Peyer's patch (tissue), 4 donors: Measurements from ENCODE around the gene RPL19. TPM values are rescaled to one million over a fixed set of nuclear protein-coding genes. Genes with fewer than 3 reads are reported as not detected.

ENCODE experiments used
- DNase-seq, 3 donors: peaks; one replicate each; pipeline ENCODE4 v3.0.0-alpha.2; 2017 to 2019
- H3K27ac ChIP-seq, 4 donors: fragments of 200-600 bp; sonication (generic); one replicate each; pipeline ENCODE4 v1.5.1; 2016 to 2019
- H3K27me3 ChIP-seq, 2 donors: fragments of 200-600 bp; sonication (generic); one replicate each; pipeline ENCODE4 v1.5.1; 2019
- H3K36me3 ChIP-seq, 3 donors: fragments of 200-600 bp; sonication (generic); one replicate each; pipeline ENCODE4 v1.5.1; 2016 to 2019
- H3K4me1 ChIP-seq, 4 donors: fragments of 200-600 bp; sonication (generic); one replicate each; pipeline ENCODE4 v1.5.1; 2016 to 2019
- H3K4me3 ChIP-seq, 4 donors: fragments of 200-600 bp; sonication (generic); 1 replicate in 3 of 4; 2 replicates in 1 of 4; pipeline ENCODE4 v1.5.1; 2016 to 2019; ENCODE audit warnings: mild to moderate bottlenecking in 1 of 4
- H3K9me3 ChIP-seq, 4 donors: fragments of 200-600 bp; sonication (generic); one replicate each; pipeline ENCODE4 v1.5.1; 2016 to 2019; ENCODE audit warnings: mild to moderate bottlenecking in 1 of 4
- CTCF ChIP-seq, 6 experiments: fragments of 450-650 bp in 4 of 6; fragments of 200-600 bp in 2 of 6; sonication (generic) in 1 of 6; IDR thresholded peaks; one replicate each; pipeline ENCODE4 v1.5.1; 2017 to 2019; ENCODE audit warnings: antibody characterized with exemption in 6 of 6, mild to moderate bottlenecking in 3 of 6, moderate library complexity in 1 of 6
- POLR2A ChIP-seq, 2 donors: fragments of 450-650 bp; IDR thresholded peaks; one replicate each; pipeline ENCODE4 v1.5.1; 2017; ENCODE audit warnings: antibody characterized with exemption in 2 of 2, mild to moderate bottlenecking in 2 of 2, moderate library complexity in 2 of 2
- total RNA-seq, 4 donors: library from RNA; depleted of rRNA; stranded (reverse); fragments of >200 nt; gene quantifications; one replicate each; pipeline ENCODE4 v1.1.0, GENCODE V29; 2016

RPL19 gene
- total RNA-seq, 4 donors from 2014 or later: 932 to 2,029 (median 1,420) TPM

DNA sequence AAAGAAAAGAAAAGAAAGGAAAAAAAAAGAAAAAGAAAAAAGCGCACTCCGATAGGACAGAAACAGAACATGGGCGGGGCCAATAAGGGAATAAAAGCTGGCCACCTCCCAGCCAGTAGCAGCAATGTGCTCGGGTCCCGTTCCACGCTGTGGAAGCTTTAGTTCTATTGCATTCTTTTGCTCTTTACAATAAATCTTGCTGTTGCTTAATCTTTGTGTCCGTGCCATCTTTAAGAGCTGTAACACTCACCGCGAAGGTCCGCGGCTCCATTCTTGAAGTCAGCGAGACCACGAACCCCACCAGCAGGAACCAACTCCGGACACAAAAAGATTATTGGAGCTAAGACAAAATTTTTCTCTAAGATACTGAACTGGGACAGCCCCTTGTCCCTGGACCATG, 31.0 kb upstream of the RPL19 start:
- TF ChIP-seq CTCF (IDR thresholded peaks at IDR 0.05): no peak
- H3K36me3 ChIP-seq: no peaks in the 10 kb centered on the region
- no peak overlapping the region for H3K27ac ChIP-seq
- H3K27me3 ChIP-seq: no peaks in the 10 kb centered on the region
- peaks cover 0 to 10% (median 5%) of the 10 kb centered on the region in 4 donors for H3K4me1 ChIP-seq
- H3K9me3 ChIP-seq: peaks cover 0 to 3% (median 0%) of the 10 kb centered on the region in 4 donors
- DNase-seq: no peak
- no peak overlapping the region for H3K4me3 ChIP-seq

GRCh38 chr17:39169518-39169917, 30.6 kb upstream of the RPL19 start:
- H3K36me3 ChIP-seq: no peaks in the 10 kb centered on the region
- peaks cover 0 to 3% (median 0%) of the 10 kb centered on the region in 4 donors for H3K9me3 ChIP-seq
- TF ChIP-seq CTCF (IDR thresholded peaks at IDR 0.05) (no peak), POLR2A (IDR thresholded peaks at IDR 0.05) (no peak)
- peaks cover 0 to 10% (median 5%) of the 10 kb centered on the region in 4 donors for H3K4me1 ChIP-seq
- no peak for DNase-seq
- H3K4me3 ChIP-seq: no peak overlapping the region
- no peak overlapping the region for H3K27ac ChIP-seq
- H3K27me3 ChIP-seq: no peaks in the 10 kb centered on the region

DNA sequence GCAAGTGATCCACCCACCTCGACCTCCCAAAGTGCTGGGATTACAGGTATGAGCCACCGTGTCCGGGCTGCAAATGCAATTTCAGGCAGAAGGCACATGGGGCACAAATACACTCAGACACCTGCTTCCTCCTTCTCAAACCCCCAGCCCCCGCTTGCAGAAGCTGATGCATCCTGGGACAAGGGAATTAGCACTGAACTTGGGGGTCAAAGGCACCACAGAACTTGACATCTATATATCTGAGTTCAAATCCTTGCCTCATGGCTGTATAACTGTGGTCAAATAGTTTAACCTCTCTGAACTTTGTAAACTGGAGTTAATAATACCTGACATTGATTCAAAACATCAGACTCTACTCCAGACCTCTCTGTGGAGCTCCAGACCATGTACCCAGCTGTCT, 30.0 kb upstream of the RPL19 start:
- H3K36me3 ChIP-seq: no peaks in the 10 kb centered on the region

DNA sequence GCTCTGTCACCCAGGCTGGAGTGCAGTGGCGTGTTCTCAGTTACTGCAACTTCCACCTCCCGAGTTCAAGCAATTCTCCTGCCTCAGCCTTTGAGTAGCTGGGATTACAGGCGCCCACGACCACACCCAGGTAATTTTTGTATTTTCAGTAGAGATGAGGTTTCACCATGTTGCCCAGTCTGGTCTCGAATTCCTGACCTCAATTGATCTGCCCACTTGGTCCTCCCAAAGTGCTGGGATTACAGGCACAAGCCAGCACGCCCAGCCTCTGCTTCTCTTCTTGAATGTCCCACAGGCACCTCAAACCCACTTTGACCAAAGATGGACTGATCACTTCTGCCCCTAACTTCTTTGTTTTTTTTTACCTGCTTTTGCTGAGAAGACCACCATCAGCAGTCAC, 29.5 kb upstream of the RPL19 start:
- H3K4me3 ChIP-seq: no peak overlapping the region
- peaks cover 0 to 7% (median 2%) of the 10 kb centered on the region in 4 donors for H3K4me1 ChIP-seq
- H3K36me3 ChIP-seq: no peaks in the 10 kb centered on the region
- H3K27me3 ChIP-seq: no peaks in the 10 kb centered on the region
- no peak for DNase-seq
- no peak for TF ChIP-seq POLR2A (IDR thresholded peaks at IDR 0.05)
- no peak for TF ChIP-seq CTCF (IDR thresholded peaks at IDR 0.05)
- H3K9me3 ChIP-seq: peaks cover 0 to 3% (median 0%) of the 10 kb centered on the region in 4 donors
- H3K27ac ChIP-seq: no peak overlapping the region

More for the DNA sequence above, 30.0 kb upstream of the RPL19 start:
- Histone ChIP-seq H3K4me3 (no peak overlapping the region), H3K4me1 (peaks cover 0 to 10% (median 3%) of the 10 kb centered on the region in 4 donors), H3K27ac (no peak overlapping the region), H3K9me3 (peaks cover 0 to 3% (median 0%) of the 10 kb centered on the region in 4 donors), H3K27me3 (no peaks in the 10 kb centered on the region)
- DNase-seq: no peak
- TF ChIP-seq POLR2A (IDR thresholded peaks at IDR 0.05) (no peak), CTCF (IDR thresholded peaks at IDR 0.05) (no peak)

DNA sequence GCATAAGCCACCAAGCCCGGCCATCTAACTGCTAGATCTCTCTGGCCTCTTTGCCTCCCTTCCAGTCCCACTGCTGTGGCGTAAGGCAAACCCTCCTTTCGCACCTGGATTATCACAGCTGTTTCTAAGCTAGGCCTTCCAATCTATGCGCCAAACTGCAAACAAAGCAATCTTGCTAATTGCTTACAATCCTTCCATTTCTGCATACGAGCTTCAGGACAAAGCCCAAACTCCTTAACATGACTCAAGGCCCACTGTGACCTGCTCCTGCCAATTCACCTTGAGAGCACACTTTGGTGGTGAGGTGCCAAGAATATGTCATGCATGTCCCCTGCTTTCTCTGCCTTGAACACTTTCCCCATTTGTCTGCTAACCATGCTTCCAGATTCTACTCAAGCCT, 28.1 kb upstream of the RPL19 start:
- Histone ChIP-seq H3K4me1 (peaks cover 0 to 4% (median 2%) of the 10 kb centered on the region in 4 donors), H3K27me3 (no peaks in the 10 kb centered on the region), H3K4me3 (no peak overlapping the region), H3K36me3 (no peaks in the 10 kb centered on the region), H3K27ac (no peak overlapping the region), H3K9me3 (peaks cover 0 to 3% (median 0%) of the 10 kb centered on the region in 4 donors)
- TF ChIP-seq CTCF (IDR thresholded peaks at IDR 0.05) (no peak), POLR2A (IDR thresholded peaks at IDR 0.05) (no peak)
- DNase-seq: no peak

DNA sequence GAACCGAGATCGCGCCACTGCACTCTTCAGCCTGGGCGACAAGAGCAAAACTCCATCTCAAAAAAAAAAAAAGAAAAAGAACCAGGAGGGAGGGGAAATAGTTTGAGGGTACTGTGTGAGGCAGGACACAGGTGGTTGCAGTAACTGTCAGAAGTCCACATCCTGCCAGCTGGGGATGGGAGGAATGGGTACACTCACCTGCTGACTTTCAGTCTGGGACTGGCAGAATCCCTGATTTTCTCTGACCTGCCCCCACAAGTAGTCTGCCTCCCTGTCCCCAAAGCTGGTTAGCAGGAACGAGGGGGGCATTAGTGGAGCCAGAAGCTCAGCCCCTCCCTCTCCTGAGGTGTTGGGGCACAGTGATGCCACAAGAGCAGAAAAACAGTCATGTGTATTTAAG, 27.0 kb upstream of the RPL19 start:
- DNase-seq: no peak
- peaks cover 0 to 4% (median 2%) of the 10 kb centered on the region in 4 donors for H3K4me1 ChIP-seq

More for the DNA sequence above, 27.0 kb upstream of the RPL19 start:
- peaks cover 0 to 3% (median 0%) of the 10 kb centered on the region in 4 donors for H3K9me3 ChIP-seq
- no peak overlapping the region for H3K4me3 ChIP-seq
- H3K27me3 ChIP-seq: no peaks in the 10 kb centered on the region
- TF ChIP-seq CTCF (IDR thresholded peaks at IDR 0.05): no peak
- TF ChIP-seq POLR2A (IDR thresholded peaks at IDR 0.05): no peak
- H3K27ac ChIP-seq: no peak overlapping the region
- H3K36me3 ChIP-seq: no peaks in the 10 kb centered on the region
